ENCODE results near the gene ZNF507.
A peak's percentile ranks its signal among the peaks of the same experiment; 100 is the strongest.

ZNF507 gene

DNA sequence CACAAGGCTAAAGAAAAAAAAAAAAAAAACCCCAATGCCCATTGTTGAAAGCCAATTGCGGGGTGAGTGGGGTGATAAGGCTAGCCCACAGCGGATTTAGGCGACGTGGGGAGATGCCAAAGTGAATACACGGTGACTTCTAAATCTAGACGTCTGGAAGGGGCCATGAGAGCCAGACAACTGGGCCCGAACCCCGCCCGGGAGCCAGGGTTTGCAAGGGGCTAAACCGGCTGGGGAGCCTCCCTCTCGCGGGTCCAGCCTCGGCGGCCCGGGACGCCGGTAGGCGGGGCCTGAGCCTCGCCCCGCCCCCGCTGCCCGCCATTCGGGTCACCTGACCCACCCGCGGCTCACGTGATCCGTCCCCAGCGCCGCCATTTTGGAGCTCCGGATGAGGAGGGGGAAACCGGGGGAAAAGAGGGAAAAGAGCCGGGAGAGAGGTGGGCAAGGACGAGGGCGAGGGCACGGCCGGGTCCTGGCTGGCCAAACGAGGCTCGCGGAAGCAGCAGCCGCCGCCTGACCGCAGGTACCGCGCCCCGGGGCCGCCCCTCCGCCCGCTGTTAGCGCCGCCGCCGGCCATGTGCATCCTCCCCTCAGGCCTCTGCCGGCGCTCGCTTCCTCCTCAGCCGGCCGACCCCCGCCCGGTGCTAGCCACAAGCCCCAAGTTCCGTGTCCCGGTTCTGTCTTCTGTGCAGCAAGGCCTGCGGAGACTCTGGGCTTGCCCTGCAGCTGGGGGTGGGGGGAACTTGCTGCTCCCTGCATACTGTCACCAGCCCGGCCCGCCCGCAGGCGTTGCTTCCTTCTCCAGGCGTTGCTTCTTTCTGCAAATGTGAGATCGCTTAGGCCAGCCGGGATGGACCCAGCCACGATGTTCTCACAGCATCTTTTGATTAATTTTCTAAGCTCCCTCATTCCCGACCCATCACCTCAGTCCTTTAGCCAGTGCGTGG, at the start of gene ZNF507:
Gene ZNF507, plus strand, starts transcription at position 350 of the 947 bp plus-strand sequence. CDS start 7,221 bp downstream, outside the sequence.
- peak; percentile 51 to 62 for DNase-seq (ENCODE audit: low read depth in 2 of 2)

DNA sequence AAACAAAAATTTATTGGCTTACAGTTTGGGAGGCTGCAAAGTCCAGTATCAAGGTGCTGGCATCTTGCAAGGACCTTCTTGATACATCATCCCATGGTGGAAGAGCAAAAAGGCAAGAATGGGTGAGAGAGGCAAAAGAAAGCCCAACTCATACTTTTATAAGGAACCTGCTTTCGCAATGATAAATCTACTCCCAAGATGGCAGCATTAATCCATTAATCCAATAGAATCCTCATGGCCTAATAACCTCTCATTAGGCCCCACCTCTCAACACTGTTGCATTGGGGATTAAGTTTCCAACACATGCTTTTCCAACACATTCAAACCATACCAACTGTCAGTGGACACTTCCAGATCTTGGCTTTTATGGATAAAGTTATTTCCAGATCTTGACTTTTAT, 48.7 kb upstream of the ZNF507 start:
- no peak for DNase-seq (ENCODE audit: low read depth in 2 of 2)

DNA sequence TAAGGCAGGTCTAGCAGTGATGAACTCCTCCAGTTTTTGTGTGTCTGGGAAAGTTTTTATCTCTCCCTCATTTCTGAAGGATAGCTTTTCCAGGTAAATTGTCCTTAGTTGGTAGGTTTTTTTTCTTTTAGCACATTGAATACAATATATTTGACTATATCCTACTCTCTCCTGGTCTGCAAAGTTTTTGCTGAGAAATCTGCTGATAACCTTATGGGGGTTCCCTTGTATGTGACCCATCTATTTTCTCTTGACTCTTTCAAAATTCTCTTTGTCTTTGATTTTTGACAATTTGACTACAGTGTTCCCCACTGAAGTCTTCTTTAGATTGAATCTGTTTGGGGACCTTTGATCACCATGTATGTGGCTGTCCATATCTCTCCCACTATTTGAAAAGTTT, 42.6 kb upstream of the ZNF507 start:
- no peak for DNase-seq (ENCODE audit: low read depth in 2 of 2)

DNA sequence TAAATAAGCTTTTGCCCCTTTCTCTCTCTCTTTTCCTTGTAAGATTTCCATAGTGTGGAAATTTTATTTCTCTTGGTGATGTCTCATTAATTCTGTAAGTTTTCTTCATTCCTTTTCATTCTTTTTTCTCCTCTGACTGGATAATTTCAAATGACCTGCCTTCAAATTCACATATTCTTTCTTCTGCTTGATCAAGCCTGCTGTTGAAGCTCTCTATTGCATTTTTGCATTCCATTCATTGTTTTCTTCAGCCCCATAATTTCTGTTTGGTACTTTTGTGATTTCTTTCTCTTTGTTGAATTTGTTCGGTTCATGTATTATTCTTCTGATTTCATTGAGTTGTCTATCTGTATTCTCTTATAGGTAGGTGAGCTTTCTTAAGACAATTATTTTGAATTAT, 42.2 kb upstream of the ZNF507 start:
- DNase-seq (ENCODE audit: low read depth in 2 of 2): no peak

DNA sequence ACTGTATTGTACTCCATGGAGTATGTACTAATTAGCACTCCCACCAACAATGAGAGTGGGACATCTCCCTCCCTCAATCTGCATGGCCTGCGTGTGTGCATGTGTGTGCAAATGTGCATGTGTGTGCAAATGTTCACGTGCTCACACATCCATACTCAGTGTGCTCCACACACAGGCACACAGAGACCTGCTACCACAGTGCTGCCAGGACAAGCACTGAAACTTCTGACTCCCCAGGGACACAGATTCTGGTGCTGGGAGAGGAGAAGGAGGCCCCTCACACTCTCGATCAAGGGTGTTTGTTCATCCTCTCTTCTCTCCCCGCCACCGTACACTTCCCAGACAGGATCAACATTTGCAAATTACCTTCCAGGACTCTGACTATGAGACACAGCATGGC, 37.8 kb upstream of the ZNF507 start:
- no peak for DNase-seq (ENCODE audit: low read depth in 2 of 2)

DNA sequence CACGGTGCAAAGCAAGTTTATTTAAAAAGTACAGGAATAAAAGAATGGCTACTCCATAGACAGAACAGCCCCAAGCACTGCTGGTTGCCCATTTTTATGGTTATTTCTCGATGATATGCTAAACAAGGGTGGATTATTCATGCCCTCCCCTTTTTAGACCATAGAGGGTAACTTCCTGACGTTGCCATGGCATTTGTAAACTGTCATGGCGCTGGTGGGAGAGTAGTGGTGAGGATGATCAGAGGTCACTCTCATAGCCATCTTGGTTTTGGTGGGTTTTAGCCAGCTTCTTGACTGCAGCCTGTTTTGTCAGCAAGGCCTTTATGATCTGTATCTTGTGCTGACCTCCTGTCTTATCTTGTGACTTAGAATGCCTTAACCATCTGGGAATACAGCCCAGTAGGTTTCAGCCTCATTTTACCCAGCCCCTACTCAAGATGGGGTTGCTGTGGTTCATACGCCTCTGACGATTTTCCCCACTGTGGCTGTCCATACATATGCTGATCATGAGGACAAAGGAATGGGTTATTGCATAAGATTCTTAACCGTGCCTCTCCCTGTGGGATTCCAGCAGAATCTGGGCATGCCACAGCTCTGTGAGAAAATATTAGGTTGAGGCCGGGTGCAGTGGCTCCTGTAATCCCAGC, 36.9 kb upstream of the ZNF507 start:
- no peak for DNase-seq (ENCODE audit: low read depth in 2 of 2)

DNA sequence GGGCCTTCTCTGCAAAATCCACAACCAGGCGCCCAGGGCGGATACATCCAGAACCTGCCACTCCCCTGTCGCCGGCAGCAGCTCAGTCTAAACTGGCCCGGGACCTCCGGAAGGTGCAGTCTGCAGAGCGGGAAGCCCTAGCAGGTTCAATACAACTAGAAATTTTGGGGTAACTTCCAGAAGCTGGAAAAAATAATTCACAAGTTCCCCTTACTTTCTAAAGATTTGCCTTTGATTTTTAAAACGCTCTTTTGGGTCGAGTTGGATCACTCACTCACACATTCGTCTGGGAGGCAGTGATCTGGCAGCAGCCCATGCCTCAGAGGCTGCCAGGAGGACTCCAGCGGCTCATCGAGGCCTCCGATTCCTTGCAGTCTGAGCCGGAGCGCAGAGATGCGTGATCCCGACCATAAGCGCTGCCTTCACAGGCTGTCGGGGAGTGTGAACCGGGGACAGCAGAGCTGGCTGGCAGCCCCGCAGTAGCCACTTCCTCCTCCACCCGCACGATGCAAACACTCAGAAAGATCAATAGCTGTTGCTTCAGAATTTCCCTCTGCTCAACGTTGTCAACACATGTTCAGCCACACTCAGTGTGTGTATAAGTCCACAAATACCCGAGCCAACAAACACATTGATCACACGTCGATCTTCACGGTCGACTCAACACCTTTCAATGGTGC, 35.6 kb upstream of the ZNF507 start:
- DNase-seq (ENCODE audit: low read depth in 2 of 2): no peak

DNA sequence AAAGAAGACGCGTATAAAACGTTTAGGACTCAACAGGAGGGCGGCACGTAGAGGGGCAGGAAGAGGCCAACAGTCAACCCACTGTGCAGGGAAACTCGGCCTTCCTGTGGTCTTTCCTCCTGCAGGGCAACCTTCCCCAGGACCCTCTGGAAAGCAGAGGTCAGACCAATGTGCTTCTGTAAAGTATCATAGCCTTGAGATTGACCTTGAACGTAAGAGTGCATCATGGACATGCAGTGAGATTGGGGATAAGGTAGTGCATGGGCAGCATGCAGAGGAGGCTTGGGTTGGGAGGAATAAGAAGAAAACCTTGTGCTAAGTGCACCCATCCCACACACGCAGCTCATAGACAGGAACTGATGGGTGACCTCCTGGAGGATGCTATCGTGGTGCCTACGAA, 34.0 kb upstream of the ZNF507 start:
- DNase-seq (ENCODE audit: low read depth in 2 of 2): no peak

DNA sequence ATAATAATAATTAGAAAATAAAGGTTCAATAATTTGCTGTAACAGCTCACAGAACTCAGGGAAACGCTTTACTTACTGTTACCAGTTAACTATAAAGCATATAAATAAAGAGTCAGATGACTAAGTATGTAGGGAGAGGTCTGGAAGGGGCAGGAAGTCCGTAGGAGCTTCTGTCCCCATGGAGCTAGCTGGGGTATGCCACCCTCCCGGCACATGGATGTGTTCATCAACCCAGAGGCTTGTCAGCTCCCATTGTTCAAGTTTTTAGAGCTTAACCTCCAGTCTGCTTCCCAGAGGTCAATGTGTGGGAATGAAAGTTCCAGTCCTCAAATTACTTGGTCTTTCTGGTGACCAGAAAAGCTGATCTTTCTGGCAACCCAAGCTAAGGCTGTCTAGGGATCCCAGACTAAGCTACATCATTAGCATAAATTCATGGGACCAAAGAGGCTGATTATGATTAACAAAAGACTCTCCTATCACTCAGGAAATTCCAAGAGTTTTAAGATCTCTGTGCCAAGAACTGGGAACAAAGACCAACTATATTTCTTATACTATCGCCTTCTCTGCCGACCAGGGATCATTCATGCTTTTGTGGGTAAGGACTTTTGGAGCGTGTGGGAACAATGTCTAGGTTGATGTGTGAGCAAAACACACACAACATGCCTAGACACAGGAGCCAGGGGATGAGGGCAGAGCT, 31.7 kb upstream of the ZNF507 start:
- no peak for DNase-seq (ENCODE audit: low read depth in 2 of 2)

DNA sequence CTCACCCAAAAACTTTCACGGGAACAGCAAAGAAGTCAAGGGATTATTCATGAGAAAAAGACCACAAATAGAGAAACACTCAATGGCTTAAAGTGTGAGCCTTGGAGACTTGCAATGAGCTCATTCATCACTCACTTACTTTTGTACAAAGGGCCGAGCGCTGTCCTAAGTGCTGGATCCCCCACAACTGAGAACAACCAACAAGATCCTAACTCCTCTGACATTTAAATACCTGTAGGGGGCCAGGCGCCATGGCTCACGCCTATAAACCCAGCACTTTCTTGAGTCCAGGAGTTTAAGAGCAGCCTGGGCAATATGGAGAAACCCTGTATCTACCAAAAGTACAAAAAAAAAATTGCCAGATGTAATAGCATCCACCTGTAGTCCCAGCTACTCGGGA, 29.4 kb upstream of the ZNF507 start:
- no peak for DNase-seq (ENCODE audit: low read depth in 2 of 2)

DNA sequence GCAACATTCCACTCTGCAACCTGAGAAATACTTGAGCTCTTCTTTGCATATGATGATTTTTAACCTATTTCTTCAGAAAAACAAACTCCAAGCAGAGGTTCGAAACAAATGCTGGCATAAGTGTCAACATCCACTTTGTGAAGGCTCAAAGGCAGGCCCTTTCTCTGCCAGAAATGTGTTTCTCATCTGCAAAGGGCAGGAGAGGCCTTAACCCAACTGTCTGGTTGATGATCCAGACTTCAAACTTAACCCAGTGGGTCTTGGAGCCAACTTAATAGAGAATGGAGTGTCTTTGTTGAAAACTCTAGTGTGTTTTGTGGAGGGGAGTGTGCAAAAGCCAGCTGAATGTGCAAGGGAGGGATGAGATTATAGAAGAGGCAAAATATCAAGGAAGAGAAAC, 28.3 kb upstream of the ZNF507 start:
- DNase-seq (ENCODE audit: low read depth in 2 of 2): no peak

DNA sequence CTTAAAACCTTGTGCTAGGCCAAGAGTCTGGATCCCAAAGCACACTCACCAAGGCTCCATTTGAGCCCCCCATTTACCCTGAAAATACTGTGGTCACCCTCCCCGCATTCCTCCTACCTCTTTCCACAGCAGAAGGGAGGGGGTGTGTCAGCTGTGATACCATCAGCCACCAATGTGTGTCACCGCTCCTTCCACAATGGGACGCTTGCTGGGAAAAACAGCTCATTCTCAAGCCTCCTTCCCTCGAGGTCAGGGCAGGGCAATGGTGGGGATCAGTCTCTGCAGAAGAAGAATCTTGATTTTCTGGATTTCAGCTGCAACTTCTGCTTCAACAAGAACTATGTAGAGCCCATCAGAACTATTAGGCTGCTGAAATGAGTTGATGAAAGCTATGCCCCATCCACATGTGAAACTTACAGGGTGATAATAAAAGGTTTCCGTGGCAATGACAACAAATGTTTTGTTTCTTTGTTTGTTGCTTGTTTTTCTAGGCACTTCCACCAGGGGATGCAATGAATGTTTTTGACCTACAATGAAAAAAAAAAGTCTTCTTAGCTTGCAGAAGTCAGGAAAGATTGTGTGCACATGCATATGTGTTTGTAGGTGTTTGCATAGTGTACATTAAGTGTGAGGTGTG, 26.4 kb upstream of the ZNF507 start:
- no peak for DNase-seq (ENCODE audit: low read depth in 2 of 2)

DNA sequence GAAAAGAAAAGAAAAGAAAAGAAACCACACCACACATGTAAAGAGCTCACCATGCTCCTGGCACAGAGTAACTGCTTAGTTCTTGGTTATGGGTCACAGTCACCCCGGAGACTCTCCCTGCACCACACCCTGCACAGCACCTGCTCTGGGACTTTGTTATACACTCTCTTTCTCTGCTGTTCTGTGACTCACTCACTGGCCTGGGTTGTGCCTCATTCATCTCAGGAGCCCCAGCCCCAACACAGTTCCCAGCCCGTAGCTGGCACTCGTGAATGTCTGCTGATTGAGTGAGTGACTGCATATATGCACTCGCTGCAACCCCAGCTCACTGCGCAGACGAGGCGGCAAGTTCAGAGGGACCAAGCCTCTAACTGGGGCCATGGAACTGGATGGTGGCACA, 22.9 kb upstream of the ZNF507 start:
- no peak for DNase-seq (ENCODE audit: low read depth in 2 of 2)

DNA sequence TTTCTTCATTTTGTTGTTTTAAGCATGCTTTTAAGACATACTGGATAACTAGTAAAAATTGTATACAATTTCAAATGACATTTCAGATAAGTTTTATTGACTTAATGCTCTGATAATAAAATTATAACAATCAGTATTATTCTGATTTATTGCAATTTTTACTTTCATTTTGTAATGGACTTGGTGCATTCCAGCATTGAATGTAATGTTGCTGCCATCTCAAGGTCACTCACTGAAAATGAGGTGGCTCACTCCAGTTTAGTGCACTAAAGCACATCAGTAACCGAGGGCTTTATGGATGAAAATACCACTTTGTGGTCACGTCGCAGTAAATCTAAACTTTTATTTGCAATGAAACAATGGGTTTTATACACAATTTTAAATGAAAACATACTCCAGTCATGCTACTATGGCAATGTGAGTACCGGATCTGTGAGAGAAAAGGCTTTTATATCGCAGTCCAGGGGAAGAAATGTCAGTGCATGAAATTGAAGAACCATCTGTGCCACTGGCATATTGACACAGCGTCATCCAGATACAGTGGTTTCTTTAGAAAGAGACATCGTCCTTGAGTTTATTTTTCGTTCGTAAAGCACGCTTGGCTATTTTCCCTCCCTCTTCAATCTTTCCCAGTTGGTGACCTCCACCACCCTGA, 20.7 kb upstream of the ZNF507 start:
- no peak for DNase-seq (ENCODE audit: low read depth in 2 of 2)

DNA sequence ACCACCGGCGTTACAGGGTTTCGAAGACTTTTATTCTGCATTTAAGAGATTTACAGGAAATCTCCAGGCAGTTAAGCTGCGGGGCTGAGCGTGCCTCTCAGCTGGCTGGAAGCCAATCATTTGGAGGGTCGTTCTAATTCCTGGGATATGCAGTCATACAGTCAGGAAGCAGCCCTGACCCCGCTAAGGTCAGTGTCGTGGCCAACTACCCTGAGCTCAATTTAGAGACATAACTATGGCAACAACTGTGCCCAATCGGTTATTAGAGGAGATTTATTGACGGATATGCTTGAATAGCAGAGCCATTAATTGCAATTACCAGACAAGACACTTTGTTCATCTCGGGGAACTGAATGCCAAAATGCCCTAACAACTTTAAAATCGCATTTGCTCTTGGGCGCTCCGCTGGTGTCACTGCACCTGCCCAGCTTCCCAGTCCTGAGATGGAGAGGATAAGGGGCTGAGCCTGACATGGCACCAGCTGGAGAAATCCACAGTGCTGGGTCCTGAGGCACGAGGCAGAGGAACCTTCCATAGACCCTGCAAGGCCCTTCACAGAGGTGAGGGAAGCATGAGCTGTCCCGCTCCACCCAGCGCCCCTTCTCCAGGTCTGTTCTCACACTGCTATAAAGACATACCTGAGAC, 15.1 kb upstream of the ZNF507 start:
- DNase-seq (ENCODE audit: low read depth in 2 of 2): no peak

DNA sequence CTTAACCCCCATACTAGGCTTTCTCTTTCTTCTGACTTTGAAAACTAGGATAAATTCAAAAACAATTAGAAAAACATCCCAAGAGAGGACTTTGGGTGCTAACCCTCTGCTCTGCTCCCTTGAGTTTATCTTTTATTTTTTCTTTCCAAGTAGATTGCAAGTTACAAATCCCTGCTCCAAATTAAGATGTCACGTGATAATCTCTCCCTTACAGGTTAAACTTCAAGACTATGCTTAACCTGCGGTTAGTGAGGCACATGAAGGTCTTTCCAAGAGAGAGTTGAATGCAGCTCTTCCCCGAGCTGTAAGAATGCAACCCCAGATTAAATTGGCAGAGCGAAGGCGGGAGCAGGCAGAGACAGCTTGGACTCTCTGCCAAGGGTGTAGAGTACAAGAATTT, 12.2 kb upstream of the ZNF507 start:
- no peak for DNase-seq (ENCODE audit: low read depth in 2 of 2)

DNA sequence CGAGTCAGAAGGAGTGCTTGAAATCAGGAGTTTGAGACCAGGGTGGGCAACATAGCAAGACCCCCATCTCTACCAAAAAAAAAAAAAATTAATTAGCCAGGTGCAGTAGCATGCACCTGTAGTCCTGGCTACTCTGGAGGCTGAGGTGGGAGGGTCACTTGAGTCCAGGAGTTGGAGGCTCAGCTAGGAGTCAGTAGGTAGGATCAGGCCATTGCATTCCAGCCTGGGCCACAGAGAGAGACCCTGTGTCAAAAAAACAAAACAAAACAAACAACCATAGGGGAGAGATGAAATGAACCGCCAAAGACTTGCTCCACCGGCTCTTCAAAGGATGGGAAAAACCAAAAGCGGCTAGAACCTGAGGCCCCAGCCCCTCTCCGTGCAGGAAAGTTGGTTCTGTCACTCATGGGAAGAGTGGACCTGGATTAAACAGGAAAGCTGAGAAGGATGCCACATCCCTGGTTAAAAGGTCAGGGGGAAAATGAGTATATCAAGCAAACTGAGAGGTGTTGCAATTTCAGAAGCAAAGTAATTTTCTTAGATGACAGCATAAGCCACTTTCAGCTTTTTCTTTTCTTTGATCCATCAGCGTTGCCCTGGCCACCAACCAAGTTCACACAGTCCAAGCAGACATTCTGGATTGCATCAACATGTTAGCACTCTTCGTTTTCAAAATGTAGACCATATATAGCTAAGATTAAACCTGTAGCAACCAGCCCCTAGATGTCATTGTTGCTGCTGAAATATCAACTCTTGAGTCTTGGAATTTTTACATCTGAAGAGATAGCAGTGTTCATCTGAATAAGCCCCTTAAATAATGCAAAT, 8.9 kb upstream of the ZNF507 start:
- no peak for DNase-seq (ENCODE audit: low read depth in 2 of 2)

DNA sequence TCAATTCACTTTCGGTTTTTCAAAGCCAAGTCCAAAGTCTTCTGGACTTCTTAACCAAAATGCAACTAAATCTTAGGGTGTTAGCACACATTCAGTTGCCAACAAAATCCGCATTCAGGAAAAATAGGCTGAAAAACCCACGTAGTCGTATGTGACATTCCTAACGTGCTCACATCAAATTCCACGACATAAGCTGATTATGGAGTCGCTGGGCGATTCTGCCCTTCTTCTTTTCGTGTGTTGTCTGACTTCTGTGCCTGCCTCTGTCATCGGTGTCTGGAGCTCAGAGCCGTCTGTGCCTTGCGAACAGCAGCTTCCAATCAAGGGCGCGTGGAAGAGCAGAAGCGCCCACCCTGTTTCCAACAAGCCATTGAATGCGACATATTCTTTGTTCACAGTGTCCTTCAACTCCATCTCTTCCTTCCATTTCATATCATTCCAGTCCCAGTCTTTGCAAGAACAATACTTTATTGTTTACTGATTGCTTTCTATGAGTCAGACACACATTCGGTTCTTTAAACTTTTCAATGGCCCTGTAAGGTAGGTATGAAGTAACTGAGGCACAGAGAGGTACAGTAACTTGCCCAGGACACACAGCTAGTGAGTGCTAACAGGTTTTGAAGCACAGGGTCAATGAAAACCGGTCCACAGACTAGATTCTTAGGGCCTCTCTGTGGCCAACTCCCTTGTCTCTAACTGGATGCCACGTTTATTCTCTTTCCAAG, 8.2 kb upstream of the ZNF507 start:
- no peak for DNase-seq (ENCODE audit: low read depth in 2 of 2)

DNA sequence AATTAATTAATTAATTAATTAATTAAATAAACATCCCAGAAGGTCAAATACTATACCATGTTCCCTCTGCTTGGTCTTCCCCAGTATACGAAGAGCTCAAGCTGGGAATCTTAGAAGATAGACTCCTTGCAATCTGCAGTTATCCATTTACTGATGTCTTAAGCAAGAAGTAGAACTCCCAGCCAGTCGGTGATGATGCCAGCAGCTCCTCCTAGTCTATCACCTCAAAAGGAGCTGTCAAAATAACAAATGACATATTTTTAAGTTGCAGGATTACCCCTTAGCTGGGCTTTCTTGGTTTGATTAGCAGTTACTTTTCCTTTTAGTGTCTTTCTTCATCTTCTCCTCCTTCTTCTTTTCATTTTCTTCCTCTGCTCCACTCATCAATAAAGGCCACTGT, 6.0 kb upstream of the ZNF507 start:
- DNase-seq (ENCODE audit: low read depth in 2 of 2): no peak
